Putamen (tissue), 1 donor: ENCODE data around the gene TMCO4.
A peak's percentile ranks its signal among the peaks of the same experiment; 100 is the strongest.
"Not testable (repeated sequence)": the region's sequence is repeated elsewhere in the genome, so short reads cannot be mapped to it uniquely, and the experiment has no call there.

Experiments used
- DNase-seq: peaks from one replicate; pipeline ENCODE4 v3.0.0-alpha.2; 2016; ENCODE audit warnings: low spot score

Gene TMCO4

GRCh38 chr1:19654886-19655717 is 144.6 kb downstream of the TMCO4 start:
- no peak for DNase-seq

DNA sequence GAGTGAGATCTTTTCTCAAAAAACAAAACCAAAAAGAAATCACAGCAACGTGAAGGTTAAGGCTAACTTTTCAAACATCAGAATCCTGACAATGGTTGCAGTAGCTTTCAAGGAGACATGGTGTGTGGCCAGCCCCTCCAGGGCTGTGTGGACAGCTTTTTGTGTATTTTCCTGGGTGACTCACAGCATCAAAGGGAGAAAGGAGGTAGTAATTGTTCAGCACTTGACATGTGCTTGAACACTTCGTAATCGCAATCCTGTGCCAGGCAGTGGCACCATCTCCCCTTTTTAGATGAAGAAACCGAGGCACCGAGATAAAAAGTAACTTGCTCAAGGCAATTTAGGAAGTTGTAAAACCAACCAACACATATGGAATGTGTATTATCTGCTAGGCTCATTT is 145.3 kb downstream of the TMCO4 start:
- no peak for DNase-seq

- no peak for DNase-seq
Observed at GRCh38 chr1:19651141-19651737, 148.5 kb downstream of the TMCO4 start.

GRCh38 chr1:19650416-19651140 is 149.1 kb downstream of the TMCO4 start:
- DNase-seq: no peak

DNA sequence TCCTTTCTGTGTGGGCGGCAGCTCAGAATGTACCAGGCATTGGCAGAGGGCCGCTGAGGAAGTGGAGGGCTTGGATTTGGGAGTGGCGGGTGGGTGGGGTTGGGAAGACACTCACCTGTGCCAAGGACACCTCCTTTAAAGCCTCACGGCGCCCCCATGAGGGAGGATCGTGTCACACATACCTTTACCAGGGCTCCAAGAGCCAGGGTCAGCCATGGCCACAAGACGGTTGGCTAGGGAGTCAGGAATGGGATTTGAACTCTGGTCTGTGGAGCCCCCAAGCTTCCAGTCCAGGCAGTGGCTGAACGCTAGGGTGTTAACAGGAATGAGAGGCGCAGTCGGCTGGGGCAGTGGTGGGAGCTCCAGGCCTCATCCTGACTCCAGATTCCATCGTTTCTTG is 151.0 kb downstream of the TMCO4 start:
- no peak for DNase-seq

DNA sequence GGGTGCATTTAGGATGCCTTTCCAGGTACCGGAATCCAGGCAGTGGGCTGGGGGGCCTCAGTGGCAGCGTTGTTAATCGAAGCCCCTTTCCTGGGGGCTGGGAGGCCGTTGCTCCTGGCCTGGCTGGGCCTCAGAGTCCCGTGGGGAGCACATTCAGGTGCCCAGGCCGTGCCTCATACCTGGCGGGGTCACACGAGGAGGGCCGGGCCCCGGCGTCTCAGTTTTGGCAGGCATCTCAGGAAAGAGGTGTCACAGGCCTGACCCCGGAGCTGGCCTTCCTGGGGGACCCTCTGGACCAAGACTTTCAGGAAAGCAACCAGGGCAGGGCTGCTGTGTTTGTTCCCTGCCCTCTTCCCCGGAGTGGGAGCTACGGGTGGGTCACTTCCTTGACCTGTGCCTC is 151.5 kb downstream of the TMCO4 start:
- no peak for DNase-seq

GRCh38 chr1:19647643-19648042 is 152.1 kb downstream of the TMCO4 start:
- no peak for DNase-seq

- no peak for DNase-seq
Observed at GRCh38 chr1:19646377-19647319, 153.1 kb downstream of the TMCO4 start.

DNA sequence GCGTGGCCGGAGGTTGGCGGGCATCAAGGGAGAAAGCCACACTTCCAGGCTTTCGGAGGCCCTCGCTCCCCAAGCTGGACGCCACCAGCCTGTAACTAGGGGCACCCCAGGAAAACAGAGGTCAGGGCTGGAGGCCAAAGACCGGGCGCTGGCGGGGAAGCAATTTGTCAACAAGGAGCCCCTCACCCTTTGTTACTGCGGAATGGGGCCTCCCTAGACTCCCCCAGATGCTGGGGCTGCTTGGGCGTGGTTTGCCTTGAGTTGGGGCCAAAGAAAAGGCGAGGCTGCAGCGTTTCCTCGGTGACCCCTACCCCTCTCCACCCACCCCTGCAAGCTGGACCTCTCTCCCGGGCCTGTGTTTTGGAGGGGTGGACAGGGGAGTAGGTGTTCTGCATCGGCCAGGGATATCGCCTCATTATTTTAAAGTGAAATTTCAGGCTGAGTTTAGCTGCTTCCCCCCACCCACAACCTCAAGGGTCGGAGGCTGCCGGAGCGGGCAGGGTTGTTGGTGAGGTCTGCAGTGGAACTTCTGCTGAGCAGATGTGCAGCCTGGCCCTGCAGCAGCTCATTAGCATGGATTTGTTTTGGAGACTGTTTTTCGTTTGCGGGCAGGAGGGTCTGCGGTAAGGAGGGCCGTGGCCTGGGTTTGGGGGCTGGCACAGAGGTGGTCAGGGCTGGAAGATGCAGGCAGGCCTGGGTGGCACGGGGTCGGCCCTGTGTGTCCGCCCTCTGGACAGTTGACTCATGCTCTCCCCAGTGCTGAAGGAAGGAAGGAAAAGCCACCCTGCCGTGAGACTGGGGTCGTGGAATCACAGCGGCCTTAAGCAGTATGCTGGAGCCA is 154.1 kb downstream of the TMCO4 start:
- no peak for DNase-seq

GRCh38 chr1:19644681-19645410 is 154.9 kb downstream of the TMCO4 start:
- no peak for DNase-seq

GRCh38 chr1:19644395-19644680 is 155.4 kb downstream of the TMCO4 start:
- no peak for DNase-seq

DNA sequence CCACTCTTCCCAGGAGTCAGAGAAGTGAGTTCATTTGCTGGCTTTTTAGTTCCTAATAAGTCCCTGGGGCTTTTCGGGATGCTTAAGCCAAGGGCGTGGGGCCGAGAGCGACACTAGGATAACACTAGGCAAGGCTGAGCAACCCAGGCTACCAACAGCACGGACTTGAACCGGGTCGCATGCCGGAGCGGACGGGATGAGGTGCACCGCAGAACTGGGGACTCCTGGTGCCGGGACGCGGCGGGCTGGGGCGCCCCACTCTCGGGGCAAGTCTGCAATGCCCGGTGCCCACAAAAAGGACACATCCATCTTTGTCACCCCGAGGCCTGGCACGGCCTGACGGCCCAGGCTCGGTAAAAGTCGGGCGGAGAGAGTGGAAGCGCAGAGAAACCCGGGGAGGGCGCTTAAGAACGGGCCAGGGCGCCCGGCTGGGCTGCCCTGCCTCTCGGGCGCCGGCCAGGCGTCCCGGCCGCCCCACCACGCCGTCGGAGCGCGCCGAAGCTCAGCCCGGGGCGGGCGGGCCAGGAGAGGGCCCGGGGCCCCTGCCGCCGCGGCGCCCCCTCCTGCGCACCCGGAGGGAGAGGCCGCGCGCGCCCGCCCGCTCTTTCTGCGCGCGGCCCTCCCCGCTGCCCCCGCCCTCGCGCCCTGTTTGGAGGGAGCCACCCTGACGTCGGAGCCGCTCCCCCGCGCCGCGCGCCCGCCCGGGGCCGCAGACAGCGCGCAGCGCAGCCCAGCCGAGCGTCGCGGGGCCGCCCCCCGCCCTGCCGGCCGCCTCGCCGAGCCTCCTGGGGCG is 155.9 kb downstream of the TMCO4 start, which contains the start of gene NBL1:
Gene NBL1, plus strand, starts transcription at position 710 of the 793 bp plus-strand sequence. CDS start 10,720 bp downstream, outside the sequence.
- peak; percentile 61 for DNase-seq

- no peak for DNase-seq
Observed at GRCh38 chr1:19643121-19643520, 156.6 kb downstream of the TMCO4 start.

GRCh38 chr1:19640363-19641316 is 159.1 kb downstream of the TMCO4 start:
- DNase-seq: no peak

- DNase-seq: no peak
Observed at GRCh38 chr1:19639999-19640362, 159.7 kb downstream of the TMCO4 start.

DNA sequence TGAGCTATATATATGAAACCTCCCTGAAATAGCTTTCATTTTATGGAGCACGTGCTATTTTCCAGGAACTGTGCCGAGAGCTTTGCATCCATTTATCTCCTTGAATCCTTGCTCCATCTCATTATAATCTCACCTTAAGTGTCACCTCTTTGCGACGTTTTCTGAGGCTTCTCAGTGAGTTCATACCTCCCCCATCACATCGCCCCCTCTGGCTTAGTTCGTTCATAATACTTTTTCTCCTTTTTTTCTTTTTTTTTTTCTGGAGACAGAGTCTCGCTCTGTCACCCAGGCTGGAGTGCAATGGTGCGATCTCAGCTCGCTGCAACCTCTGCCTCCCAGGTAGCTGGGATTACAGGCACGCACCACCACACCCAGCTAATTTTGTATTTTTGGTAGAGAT is 160.5 kb downstream of the TMCO4 start:
- peak; percentile 59 for DNase-seq

DNA sequence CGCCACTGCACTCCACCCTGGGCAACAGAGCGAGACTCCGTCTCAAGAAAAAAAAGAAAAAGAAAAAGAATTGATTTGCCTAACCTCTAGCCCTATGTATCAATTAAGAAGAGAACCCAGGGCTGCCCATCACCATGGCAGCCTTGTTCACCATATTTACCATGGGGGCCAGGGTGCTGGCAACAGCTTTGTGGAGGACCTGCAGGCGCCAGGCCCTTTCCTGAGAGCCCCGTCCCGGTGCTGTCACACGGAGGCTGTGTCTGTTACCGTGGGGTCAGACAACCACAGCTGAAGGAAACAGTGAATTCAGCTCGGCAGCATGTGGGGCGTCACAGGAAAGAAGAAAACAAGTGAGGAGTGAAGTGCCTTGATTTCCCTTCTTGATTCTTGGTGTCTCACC is 162.1 kb downstream of the TMCO4 start:
- no peak for DNase-seq

DNA sequence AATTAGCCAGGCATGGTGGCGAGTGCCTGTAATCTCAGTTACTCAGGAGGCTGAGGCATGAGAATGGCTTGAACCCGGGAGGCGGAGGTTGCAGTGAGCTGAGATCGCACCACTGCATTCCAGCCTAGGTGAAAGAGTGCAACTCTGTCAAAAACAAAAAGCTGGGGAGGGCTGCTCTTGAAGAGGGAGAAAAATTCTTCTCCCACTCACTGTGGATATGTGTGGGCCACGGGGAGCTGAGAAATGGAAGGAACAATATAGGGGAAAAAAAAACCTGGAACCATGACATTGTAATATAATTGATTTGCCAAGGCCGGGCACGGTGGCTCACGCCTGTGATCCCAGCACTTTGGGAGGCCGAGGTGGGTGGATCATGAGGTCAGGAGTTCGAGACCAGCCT is 163.0 kb downstream of the TMCO4 start:
- not testable (repeated sequence) for DNase-seq
